ENCODE data around the gene FSTL1. TPM values are rescaled to one million over a fixed set of nuclear protein-coding genes. Genes with fewer than 3 reads are reported as not detected.

FSTL1 gene
- total and polyA plus RNA-seq, 2 experiments from 2014 or later = 50.8 to 258 TPM

DNA sequence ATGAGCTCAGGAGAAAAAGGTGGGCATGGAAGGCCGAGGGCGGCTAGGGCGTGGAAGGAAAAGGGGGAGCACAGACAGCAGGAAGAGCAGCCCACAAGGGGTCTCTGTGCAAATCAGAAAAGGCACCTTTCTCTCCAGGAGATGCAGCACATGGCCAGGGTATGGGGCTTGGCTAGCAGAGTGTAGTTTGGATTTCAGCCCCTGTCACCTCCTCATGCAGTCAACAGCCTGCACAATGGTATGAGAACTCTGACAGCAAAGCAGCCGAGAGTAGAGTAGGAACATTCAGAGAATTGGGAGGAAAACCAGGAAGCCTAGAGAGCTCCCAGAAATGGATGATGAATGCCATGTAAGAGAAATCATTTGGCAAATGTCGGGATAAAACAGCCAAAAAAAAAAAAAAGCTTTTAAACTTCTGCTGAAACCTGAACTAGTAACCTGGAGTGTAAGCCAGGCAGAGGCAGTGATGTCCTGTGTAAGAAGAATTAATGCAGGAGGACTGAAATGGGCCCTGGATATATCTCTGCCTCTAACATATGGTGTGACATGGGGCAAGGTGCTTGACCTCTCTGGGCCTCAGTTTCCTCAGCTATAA is 25.7 kb downstream of the FSTL1 start (continued):
- TF ChIP-seq, protein P1, sequence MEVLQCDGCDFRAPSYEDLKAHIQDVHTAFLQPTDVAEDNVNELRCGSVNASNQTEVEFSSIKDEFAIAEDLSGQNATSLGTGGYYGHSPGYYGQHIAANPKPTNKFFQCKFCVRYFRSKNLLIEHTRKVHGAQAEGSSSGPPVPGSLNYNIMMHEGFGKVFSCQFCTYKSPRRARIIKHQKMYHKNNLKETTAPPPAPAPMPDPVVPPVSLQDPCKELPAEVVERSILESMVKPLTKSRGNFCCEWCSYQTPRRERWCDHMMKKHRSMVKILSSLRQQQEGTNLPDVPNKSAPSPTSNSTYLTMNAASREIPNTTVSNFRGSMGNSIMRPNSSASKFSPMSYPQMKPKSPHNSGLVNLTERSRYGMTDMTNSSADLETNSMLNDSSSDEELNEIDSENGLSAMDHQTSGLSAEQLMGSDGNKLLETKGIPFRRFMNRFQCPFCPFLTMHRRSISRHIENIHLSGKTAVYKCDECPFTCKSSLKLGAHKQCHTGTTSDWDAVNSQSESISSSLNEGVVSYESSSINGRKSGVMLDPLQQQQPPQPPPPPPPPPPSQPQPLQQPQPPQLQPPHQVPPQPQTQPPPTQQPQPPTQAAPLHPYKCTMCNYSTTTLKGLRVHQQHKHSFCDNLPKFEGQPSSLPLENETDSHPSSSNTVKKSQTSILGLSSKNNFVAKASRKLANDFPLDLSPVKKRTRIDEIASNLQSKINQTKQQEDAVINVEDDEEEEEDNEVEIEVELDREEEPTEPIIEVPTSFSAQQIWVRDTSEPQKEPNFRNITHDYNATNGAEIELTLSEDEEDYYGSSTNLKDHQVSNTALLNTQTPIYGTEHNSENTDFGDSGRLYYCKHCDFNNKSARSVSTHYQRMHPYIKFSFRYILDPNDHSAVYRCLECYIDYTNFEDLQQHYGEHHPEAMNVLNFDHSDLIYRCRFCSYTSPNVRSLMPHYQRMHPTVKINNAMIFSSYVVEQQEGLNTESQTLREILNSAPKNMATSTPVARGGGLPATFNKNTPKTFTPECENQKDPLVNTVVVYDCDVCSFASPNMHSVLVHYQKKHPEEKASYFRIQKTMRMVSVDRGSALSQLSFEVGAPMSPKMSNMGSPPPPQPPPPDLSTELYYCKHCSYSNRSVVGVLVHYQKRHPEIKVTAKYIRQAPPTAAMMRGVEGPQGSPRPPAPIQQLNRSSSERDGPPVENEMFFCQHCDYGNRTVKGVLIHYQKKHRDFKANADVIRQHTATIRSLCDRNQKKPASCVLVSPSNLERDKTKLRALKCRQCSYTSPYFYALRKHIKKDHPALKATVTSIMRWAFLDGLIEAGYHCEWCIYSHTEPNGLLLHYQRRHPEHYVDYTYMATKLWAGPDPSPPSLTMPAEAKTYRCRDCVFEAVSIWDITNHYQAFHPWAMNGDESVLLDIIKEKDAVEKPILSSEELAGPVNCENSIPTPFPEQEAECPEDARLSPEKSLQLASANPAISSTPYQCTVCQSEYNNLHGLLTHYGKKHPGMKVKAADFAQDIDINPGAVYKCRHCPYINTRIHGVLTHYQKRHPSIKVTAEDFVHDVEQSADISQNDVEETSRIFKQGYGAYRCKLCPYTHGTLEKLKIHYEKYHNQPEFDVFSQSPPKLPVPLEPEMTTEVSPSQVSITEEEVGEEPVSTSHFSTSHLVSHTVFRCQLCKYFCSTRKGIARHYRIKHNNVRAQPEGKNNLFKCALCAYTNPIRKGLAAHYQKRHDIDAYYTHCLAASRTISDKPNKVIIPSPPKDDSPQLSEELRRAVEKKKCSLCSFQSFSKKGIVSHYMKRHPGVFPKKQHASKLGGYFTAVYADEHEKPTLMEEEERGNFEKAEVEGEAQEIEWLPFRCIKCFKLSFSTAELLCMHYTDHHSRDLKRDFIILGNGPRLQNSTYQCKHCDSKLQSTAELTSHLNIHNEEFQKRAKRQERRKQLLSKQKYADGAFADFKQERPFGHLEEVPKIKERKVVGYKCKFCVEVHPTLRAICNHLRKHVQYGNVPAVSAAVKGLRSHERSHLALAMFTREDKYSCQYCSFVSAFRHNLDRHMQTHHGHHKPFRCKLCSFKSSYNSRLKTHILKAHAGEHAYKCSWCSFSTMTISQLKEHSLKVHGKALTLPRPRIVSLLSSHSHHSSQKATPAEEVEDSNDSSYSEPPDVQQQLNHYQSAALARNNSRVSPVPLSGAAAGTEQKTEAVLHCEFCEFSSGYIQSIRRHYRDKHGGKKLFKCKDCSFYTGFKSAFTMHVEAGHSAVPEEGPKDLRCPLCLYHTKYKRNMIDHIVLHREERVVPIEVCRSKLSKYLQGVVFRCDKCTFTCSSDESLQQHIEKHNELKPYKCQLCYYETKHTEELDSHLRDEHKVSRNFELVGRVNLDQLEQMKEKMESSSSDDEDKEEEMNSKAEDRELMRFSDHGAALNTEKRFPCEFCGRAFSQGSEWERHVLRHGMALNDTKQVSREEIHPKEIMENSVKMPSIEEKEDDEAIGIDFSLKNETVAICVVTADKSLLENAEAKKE (CRISPR knock-in tag; IDR thresholded peaks at IDR 0.05) = no peak
- TF ChIP-seq JUNB (IDR thresholded peaks at IDR 0.05; ENCODE audit: unreplicated experiment) = no peak
- TF ChIP-seq REST (IDR thresholded peaks at IDR 0.05; ENCODE audit: unreplicated experiment) = no peak
- no peak for TF ChIP-seq STAT1 (IDR thresholded peaks at IDR 0.05; ENCODE audit: unreplicated experiment)

- Histone ChIP-seq H4K20me1 (replicated peaks; ENCODE audit: insufficient read depth) (peaks cover 18% of the 10 kb centered on the region), H3K36me3 (ENCODE audit: insufficient read depth) (peaks cover 2% of the 10 kb centered on the region; the same call in 1 of the 2 replicates), H2AFZ (no peak overlapping the region), H3K79me2 (replicated peaks; ENCODE audit: insufficient read depth) (peaks cover 11% of the 10 kb centered on the region), H3K4me3 (no peak overlapping the region), H3K4me1 (ENCODE audit: insufficient read depth) (no peaks in the 10 kb centered on the region), H3K9me2 (ENCODE audit: insufficient read depth) (no peaks in the 10 kb centered on the region), H3K4me2 (no peak overlapping the region), H3F3A (replicated peaks; ENCODE audit: low read depth) (no peaks in the 10 kb centered on the region), H3K27me3 (ENCODE audit: insufficient read depth) (no peaks in the 10 kb centered on the region), H3K27ac (ENCODE audit: low read depth) (no peak overlapping the region)
- Mint-ChIP-seq H3K36me3 (ENCODE audit: low read depth) (peaks cover 24% of the 10 kb centered on the region), H3K9me3 (no peaks in the 10 kb centered on the region), H3K27ac (no peak overlapping the region), H3K4me3 (no peak overlapping the region), H3K4me1 (peaks cover 39% of the 10 kb centered on the region), H3K27me3 (ENCODE audit: insufficient read depth, low read depth, poor library complexity) (peaks cover 5% of the 10 kb centered on the region)
- ATAC-seq (no peak), DNase-seq (ENCODE audit: low spot score) (no peak)
- no peak for TF ChIP-seq POLR2AphosphoS5 (IDR thresholded peaks at IDR 0.05; ENCODE audit: low read depth)
- no peak for TF ChIP-seq JUNB (IDR thresholded peaks at IDR 0.05; ENCODE audit: unreplicated experiment)
- TF ChIP-seq ZNF114 (CRISPR knock-in tag; IDR thresholded peaks at IDR 0.05) = no peak
- no peak for TF ChIP-seq EZH2phosphoT487 (IDR thresholded peaks at IDR 0.05; ENCODE audit: unreplicated experiment)
- no peak for TF ChIP-seq STAT1 (IDR thresholded peaks at IDR 0.05; ENCODE audit: unreplicated experiment)
- no peak for TF ChIP-seq REST (IDR thresholded peaks at IDR 0.05; ENCODE audit: unreplicated experiment)
These were observed 26.3 kb downstream of the FSTL1 start for GRCh38 chr3:120424506-120424905.

All from GM23338 (cell line).